H1 (cell line): ENCODE data around the gene PLEK. TPM values are rescaled to one million over a fixed set of nuclear protein-coding genes. Genes with fewer than 3 reads are reported as not detected.

Source experiments
- GABPA ChIP-seq: IDR thresholded peaks from 2 replicates; pipeline ENCODE4 v1.6.1; 2011; ENCODE audit warnings: mild to moderate bottlenecking, low read length, moderate library complexity, borderline replicate concordance; ENCODE audit not compliant: insufficient read depth
- SIX5 ChIP-seq: IDR thresholded peaks from 2 replicates; pipeline ENCODE4 v1.6.1; 2011; ENCODE audit warnings: mild to moderate bottlenecking, low read depth, low read length
- SP2 ChIP-seq: IDR thresholded peaks from 2 replicates; pipeline ENCODE4 v1.6.1; 2012; ENCODE audit warnings: mild to moderate bottlenecking, low read length, inconsistent platforms
- polyA plus RNA-seq, 7 experiments: library from polyadenylated mRNA; depleted of rRNA in 3 of 7; stranded (reverse) in 5 of 7; unstranded in 2 of 7; fragments of >200 nt in 5 of 7; fragments of 200-250 nt in 2 of 7; gene quantifications; 1 replicate in 5 of 7; 2 replicates in 1 of 7; 4 replicates in 1 of 7; pipeline versions ENCODE4 v1.2.1 to v1.2.3, GENCODE V29; 2011 to 2013; ENCODE audit warnings: missing spikeins in 2 of 7, mixed read lengths in 2 of 7
- total RNA-seq: library from RNA; stranded (reverse); fragmentation: NEBNext Ultra II Directional; extraction: Animal tissue kit (Norgen Biotek cat#: 25700); gene quantifications from 2 replicates; pipeline ENCODE4 v1.2.1, GENCODE V29; 2021

Gene PLEK
- total and polyA plus RNA-seq, 2 of the 8 experiments (the other 6 are each of a cell fraction or from before 2014, with no cell fraction given) = not detected

- TF ChIP-seq GABPA (no peak), SP2 (no peak), SIX5 (no peak)
Measured at GRCh38 chr2:68357605-68358337, 7.3 kb upstream of the PLEK start (continued).
